NT2/D1 (cell line): Measurements from ENCODE around the gene SGK2.

Experiments used
- DNase-seq: peaks from one replicate; pipeline ENCODE4 v3.0.0-alpha.2; 2011; ENCODE audit warnings: low read depth, low spot score
- H3K27me3 ChIP-seq: 2 replicates; pipeline ENCODE4 v1.6.0; 2011; ENCODE audit warnings: mild to moderate bottlenecking; ENCODE audit not compliant: insufficient read length, insufficient read depth
- H3K36me3 ChIP-seq: 2 replicates; pipeline ENCODE4 v1.6.1; 2011; ENCODE audit warnings: mild to moderate bottlenecking, low read length, mixed read lengths; ENCODE audit not compliant: insufficient read depth, insufficient read length
- H3K4me1 ChIP-seq: 2 replicates; pipeline ENCODE4 v1.5.1; 2011; ENCODE audit not compliant: insufficient read depth, insufficient read length
- H3K4me3 ChIP-seq: 2 replicates; pipeline ENCODE4 v1.5.1; 2011; ENCODE audit warnings: low read depth; ENCODE audit not compliant: insufficient read length
- H3K9ac ChIP-seq: 2 replicates; pipeline ENCODE4 v1.6.0; 2011; ENCODE audit warnings: low read depth; ENCODE audit not compliant: insufficient read length
- H3K9me3 ChIP-seq: 2 replicates; pipeline ENCODE4 v1.5.1; 2011; ENCODE audit warnings: mild to moderate bottlenecking, low read length; ENCODE audit not compliant: insufficient read depth
- SUZ12 ChIP-seq: IDR thresholded peaks from 2 replicates; pipeline ENCODE4 v1.6.1; 2011; ENCODE audit not compliant: insufficient read length, insufficient read depth; ENCODE audit errors: extremely low read depth
- YY1 ChIP-seq: IDR thresholded peaks from 2 replicates; pipeline ENCODE4 v1.6.1; 2011; ENCODE audit not compliant: insufficient read length, insufficient read depth
- ZNF274 ChIP-seq: IDR thresholded peaks from 2 replicates; pipeline ENCODE4 v1.6.1; 2011; ENCODE audit warnings: mild to moderate bottlenecking, low read depth, low read length

The SGK2 gene

GRCh38 chr20:43554369-43554768, 4.5 kb upstream of the SGK2 start:
- Histone ChIP-seq H3K4me1 (peaks cover 10% of the 10 kb centered on the region), H3K36me3 (peaks cover 1% of the 10 kb centered on the region)
- DNase-seq: no peak

GRCh38 chr20:43559147-43559987, 540 bp downstream of the SGK2 start:
- no peak for TF ChIP-seq ZNF274
- TF ChIP-seq SUZ12: no peak
- no peak for TF ChIP-seq YY1
- Histone ChIP-seq H3K9ac (no peak overlapping the region), H3K27me3 (no peaks in the 10 kb centered on the region), H3K4me1 (peaks cover 6% of the 10 kb centered on the region), H3K36me3 (no peaks in the 10 kb centered on the region), H3K9me3 (no peaks in the 10 kb centered on the region), H3K4me3 (no peak overlapping the region)
- DNase-seq: no peak

More at GRCh38 chr20:43554369-43554768, 4.5 kb upstream of the SGK2 start:
- H3K9ac ChIP-seq: no peak overlapping the region
- no peak overlapping the region for H3K4me3 ChIP-seq
- H3K9me3 ChIP-seq: no peaks in the 10 kb centered on the region
- TF ChIP-seq SUZ12: no peak
- TF ChIP-seq ZNF274: no peak
- no peak for TF ChIP-seq YY1
- H3K27me3 ChIP-seq: no peaks in the 10 kb centered on the region

GRCh38 chr20:43560974-43561373, 2.1 kb downstream of the SGK2 start:
- no peak for DNase-seq

GRCh38 chr20:43563429-43563828, 4.6 kb downstream of the SGK2 start:
- TF ChIP-seq SUZ12 (no peak), ZNF274 (no peak), YY1 (no peak)
- H3K4me3 ChIP-seq: no peak overlapping the region
- H3K27me3 ChIP-seq: no peaks in the 10 kb centered on the region
- no peak overlapping the region for H3K9ac ChIP-seq
- H3K36me3 ChIP-seq: no peaks in the 10 kb centered on the region
- H3K4me1 ChIP-seq: peaks cover 2% of the 10 kb centered on the region
- no peaks in the 10 kb centered on the region for H3K9me3 ChIP-seq
- no peak for DNase-seq

More at GRCh38 chr20:43560974-43561373, 2.1 kb downstream of the SGK2 start:
- Histone ChIP-seq H3K27me3 (no peaks in the 10 kb centered on the region), H3K36me3 (no peaks in the 10 kb centered on the region), H3K9ac (no peak overlapping the region), H3K4me3 (no peak overlapping the region), H3K4me1 (peaks cover 6% of the 10 kb centered on the region), H3K9me3 (no peaks in the 10 kb centered on the region)
- no peak for TF ChIP-seq SUZ12
- no peak for TF ChIP-seq ZNF274
- no peak for TF ChIP-seq YY1

- H3K4me3 ChIP-seq: no peak overlapping the region
- no peaks in the 10 kb centered on the region for H3K27me3 ChIP-seq
- no peaks in the 10 kb centered on the region for H3K4me1 ChIP-seq
- no peak for TF ChIP-seq YY1
- TF ChIP-seq SUZ12: no peak
- TF ChIP-seq ZNF274: no peak
- H3K36me3 ChIP-seq: no peaks in the 10 kb centered on the region
- H3K9me3 ChIP-seq: no peaks in the 10 kb centered on the region
- DNase-seq: no peak
- H3K9ac ChIP-seq: no peak overlapping the region
These were observed 5.2 kb downstream of the SGK2 start for GRCh38 chr20:43563991-43564390.

- H3K27me3 ChIP-seq: no peaks in the 10 kb centered on the region
- H3K9ac ChIP-seq: no peak overlapping the region
- H3K4me3 ChIP-seq: no peak overlapping the region
- no peak for TF ChIP-seq ZNF274
- TF ChIP-seq SUZ12: no peak
- TF ChIP-seq YY1: no peak
- H3K9me3 ChIP-seq: no peaks in the 10 kb centered on the region
- no peak for DNase-seq
- H3K36me3 ChIP-seq: no peaks in the 10 kb centered on the region
- H3K4me1 ChIP-seq: no peaks in the 10 kb centered on the region
These were observed 5.6 kb downstream of the SGK2 start for GRCh38 chr20:43564455-43564854.

GRCh38 chr20:43564993-43565757, 6.3 kb downstream of the SGK2 start:
- Histone ChIP-seq H3K4me3 (no peak overlapping the region), H3K9ac (no peak overlapping the region), H3K4me1 (no peaks in the 10 kb centered on the region), H3K36me3 (no peaks in the 10 kb centered on the region), H3K9me3 (no peaks in the 10 kb centered on the region), H3K27me3 (no peaks in the 10 kb centered on the region)
- TF ChIP-seq YY1: no peak
- DNase-seq: no peak
